Stimulated activated CD4-positive, alpha-beta T cell treated with anti-CD3 and anti-CD28 coated beads, Interleukin-12 subunit alpha, Interleukin-12 subunit beta, amount 100 ng/mL, for 24 hours (primary cell): ENCODE measurements around the gene S100A9.
"Not testable (repeated sequence)": the region's sequence is repeated elsewhere in the genome, so short reads cannot be mapped to it uniquely, and the experiment has no call there.

ENCODE experiments used
- DNase-seq, 2 experiments: peaks; one replicate each; pipeline ENCODE4 v3.0.0-alpha.2; 2020; ENCODE audit warnings: low read depth in 2 of 2

Gene S100A9

DNA sequence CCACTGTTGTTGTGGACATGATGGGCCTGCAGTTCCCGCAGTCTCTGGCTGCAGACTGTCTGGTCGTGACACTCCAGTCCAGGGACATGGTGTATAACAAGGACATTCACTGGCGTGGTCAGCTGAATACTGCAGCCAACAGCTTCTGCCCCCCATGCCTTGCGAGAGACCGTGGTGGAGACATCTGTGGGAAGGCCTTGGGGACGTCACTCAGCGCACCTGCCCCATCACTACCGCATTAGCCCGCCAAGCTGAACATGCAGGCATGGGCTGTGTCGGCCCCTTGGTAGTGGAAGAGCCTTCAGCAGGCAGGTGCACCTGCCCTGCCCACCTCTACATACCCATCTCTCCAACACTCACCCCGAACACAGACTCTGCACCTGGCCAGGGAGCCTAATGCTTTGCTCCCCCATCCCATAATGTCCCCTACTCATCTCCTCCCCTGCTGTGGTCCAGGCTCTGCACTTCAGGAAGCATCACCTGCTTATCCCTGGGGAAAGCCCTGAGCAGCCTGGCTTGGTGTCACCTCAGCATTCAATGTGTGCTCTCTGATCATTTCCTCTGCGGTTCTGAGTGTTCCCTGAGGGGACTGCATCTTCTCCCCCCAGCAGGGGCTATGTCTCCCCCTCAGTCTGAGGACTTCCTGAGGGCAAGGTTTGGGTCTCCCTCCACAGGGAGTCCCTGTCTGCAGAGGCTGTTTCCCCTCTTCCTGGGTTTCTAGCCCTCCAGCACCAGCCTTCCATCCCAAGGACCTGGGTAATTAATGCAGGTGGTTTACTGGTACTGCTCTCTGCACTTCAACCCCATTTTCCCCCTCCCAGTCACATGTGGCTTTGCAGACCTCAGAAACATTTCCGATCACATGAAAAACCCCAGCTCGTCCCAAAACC, 12.2 kb upstream of the S100A9 start:
- no peak for DNase-seq

DNA sequence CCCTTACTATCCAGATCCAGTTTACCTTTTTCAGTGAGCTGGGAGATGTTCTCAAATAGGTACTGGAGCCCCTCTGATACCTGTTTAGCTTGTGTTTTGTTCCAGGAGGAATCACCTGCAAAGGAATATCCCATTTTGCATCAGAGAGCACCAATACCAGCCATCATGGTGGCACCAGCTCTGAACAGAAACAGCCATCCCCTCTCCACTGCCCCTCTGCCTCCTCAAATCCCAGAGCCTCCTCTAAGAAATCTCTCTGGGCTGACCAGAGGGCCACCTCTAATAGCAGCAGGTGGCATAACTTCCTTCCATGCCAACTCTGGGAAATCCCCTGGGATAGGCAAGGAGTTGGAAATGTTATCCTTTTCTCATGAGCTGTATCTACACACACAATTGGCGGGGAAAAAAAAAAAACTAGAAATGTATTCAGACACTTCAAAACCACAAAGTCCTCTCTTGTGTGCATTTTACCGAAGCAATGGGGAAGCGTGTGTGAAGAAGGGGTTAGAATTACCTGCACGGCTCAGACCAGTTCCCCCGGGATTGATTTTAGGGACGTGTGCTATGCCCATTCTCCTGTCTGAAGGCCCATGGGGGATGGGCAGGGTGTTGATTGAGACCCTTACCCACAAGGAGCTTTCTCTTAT, 11.5 kb upstream of the S100A9 start:
- no peak for DNase-seq

DNA sequence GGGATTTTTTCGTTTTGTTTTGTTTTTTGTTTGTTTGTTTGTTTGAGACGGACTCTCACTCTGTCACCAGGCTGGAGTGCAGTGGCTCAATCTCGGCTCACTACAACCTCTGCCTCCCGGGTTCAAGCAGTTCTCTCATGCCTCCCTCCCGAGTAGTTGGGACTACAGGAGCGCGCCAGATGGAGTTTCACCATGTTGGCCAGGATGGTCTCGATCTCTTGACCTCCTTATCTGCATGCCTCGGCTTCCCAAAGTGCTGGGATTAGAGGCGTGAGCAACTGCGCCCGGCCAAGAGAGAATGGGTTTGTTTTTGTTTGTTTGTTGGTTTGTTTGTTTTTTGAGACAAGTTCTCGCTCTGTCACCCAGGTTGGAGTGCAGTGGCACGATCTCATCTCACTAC, 10.6 kb upstream of the S100A9 start:
- DNase-seq = not testable (repeated sequence)

DNA sequence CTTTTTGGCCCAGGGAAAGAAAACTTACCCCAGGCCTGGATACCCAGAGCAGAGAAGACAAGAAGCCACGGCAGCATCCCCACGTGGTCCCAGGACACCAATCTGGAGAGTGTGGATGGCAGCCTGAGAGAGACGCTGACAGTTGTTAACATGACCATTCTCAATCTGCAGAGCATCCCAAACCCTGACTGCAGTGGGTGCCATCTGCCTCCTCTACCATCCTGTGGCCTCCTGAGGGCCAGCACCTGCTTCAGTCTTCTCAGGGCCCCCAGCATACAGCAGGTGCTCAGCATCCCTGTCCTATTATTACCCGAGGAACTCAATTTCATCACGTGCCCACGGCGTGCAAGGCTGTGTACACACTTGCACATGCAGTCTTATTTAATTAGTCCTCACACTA, 9.8 kb upstream of the S100A9 start:
- no peak for DNase-seq

DNA sequence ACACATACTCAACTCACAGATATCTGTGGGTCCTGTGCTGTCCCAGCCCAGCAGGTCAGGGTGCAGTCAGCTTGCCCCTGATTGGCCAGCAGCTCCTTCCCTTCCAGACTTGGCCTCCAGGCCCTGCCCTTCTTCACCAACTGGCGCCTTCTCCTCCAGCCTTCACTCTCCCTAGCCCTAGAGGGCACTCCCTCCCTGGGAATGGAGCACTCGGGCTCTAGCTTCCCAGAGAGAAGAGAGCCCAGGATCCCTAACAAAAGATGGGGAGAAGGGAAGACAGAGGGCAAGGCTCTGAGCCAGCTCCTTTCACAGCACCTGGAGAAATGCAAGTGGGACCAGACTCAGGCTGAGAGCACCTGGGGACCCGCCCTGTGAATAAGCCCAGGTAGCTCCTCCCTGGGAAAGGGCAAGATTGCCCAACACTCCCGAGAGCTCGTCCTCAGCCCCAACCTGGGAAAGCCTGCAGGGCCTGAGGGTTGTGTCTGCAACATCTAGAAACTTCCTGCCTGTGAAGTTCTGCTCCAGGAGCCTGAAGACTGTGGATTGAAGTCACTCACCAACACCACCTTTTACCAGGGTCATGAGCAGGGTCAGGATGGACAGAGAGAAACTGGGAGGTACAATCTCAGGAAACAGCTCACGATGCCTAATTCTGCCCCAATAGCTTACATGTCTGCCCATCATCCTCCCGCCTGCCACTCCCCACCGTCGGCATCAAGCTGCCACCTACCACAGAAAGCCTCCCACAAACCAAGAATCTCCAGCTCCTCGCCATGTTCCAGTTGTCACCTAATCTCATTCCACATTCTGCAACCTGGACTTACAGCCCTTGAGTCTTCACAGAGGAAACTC, 8.9 kb upstream of the S100A9 start, which contains the start of gene PGLYRP4:
Gene PGLYRP4, minus strand, starts transcription at position 331 of the 852 bp plus-strand sequence. CDS start 909 bp downstream, outside the sequence.
- DNase-seq = no peak

DNA sequence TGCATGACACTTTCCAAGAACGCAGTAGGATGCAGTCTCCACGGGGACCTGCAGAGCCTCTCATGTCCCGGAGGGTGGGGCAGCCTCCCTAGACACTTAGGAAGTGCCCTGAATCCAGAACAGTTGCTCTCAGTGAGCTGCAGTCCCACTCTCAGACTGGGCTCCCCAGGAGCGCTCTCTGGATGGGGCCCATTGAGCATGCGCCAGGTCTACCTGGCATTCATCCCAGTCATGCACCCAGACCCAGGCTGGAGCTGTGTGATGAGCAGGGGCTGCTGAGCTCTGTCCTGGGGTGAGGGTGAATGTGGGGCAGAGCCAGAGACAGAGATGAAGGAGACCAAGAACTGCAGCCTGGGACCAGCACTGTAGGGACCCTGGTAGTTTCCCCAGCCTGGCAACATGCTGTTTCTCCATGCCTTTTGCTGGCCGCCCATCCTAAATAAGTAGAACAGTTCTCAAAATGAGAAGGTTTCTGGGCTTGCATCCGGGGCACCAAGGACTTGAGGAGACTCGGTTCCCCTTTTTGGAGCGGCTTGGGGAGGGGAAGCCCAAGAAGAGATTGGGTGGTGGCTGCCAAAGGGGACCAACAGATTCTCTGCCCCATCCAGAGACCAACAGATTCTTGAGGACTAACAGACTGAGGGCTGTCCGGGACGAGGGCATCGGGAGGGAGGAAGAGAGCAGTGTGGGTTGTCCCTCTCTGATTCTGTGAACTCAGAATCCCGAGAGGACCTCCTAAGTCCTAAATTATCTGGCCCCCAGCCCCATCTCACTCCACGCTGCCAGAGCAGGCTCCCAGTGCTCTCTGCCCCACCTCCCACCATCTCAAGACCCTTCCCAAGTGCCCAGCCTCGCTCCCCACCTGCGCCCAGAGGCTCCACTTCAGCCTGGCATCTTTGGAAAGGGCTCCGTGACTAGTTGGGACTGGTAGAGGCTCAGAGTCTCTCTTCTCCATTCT, 8.0 kb upstream of the S100A9 start:
- no peak for DNase-seq

DNA sequence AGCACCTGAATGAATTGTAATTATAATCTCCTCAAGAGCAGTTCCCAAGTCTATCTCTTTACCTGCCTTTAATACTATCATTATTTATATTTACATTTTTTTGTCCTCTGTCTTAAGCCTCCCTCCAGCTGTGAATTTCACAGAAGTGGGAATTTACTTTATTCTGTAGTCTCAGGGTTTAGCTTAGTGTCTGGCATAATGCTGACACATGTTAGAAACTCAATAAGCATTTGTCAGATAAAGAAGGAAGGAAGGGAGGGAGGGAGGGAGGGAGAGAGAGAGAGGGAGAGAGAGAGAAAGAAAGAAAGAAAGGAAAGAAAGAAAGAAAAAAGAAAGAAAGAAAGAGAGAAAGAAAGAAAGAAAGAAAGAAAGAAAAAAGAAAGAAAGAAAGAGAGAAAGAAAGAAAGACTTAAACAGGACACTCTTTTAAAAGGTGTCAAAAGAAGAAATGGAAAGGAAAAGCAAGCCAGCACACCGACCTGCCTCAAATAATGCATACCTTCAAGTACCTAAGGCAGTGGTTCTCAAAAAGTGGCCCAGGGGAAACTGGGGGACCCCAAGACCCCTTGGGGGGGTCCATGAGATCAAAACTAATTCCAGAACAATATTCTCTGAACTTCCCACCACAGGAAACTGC, 7.2 kb upstream of the S100A9 start:
- DNase-seq = no peak

DNA sequence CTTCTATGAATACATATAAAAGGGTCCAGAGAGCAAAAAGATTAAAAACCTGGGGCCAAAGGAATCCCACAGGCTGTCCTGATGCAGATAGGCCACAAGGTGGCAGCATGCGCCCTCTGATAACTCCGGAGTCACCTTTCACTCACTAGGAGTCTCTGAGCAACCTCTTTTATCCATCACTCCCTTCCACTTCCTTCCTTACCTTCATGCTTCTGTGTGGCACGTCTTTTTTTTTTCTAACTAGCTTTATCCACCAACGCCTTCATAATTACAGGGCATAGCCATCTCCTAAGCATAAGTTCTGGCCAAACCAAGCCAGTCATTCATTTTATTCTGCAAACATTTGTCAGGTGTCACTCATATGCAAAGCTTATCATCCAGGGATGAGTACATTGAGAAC, 5.1 kb upstream of the S100A9 start:
- peak; percentile 23 to 54 for DNase-seq

DNA sequence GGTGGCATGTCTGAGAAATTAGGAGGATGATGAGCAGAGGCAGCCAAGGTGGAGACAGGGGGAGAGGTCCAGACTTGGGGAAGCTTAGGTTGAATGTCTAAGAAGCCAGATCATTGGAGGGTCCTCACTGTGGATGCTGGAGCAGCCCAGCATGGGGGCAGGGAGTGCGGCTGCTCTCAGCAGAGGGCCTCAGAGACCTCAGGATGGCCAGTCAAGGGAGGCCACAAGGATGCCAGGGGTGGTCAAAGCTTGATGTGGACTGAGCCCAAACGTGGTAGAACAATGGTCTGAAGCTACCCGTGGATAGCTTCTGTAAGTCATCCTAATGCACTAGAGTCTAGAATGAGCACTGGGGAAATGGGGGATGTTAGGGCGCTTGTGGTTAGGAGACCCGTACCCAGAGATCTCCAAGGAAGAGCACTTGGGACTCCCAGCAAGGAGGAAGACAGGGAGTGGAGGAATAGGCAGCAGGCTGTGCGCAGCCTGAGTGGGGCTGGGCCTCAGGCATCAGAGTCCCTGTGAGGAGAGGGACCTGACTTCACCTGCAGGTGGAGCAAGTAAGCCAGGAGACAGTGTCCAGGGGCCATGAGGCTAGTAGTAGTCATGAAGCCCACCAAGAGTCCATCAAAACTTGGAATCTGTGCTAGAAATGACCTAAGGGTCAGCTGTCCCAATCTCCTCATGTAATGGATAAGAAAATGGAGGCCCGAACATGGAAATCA, 4.3 kb upstream of the S100A9 start:
- DNase-seq = no peak

DNA sequence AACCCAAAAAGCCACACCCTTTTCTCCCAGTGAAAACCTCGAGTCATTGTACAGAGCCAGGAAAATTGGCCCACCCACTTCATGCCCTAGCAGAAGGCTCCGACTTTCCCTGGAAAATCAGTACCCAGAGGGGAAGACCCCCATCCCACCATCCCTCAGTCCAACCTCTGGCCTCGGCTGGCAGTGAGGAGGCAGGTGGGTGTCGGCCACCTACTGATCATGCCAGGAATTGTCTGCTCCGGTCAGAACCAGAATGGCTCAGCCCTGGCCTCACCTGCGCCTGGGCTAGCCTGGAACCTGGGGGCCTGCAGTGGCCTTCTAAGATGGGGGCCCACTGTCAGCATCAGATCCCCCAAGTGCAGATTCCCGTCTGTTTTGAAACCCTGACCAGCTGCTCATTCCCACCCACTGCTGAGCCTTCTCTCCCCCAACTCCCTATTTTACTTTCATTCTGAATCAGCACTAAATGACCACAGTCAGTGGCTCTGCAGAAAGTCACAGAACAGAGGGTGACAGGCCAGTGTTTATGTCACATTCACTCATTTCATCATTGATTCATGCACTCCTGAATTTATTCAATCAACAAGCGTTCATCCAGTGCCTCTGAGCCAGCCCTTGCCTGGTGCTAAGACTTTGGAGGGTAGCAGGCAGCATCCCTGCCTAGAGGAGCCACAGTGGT, 3.0 kb upstream of the S100A9 start:
- no peak for DNase-seq

DNA sequence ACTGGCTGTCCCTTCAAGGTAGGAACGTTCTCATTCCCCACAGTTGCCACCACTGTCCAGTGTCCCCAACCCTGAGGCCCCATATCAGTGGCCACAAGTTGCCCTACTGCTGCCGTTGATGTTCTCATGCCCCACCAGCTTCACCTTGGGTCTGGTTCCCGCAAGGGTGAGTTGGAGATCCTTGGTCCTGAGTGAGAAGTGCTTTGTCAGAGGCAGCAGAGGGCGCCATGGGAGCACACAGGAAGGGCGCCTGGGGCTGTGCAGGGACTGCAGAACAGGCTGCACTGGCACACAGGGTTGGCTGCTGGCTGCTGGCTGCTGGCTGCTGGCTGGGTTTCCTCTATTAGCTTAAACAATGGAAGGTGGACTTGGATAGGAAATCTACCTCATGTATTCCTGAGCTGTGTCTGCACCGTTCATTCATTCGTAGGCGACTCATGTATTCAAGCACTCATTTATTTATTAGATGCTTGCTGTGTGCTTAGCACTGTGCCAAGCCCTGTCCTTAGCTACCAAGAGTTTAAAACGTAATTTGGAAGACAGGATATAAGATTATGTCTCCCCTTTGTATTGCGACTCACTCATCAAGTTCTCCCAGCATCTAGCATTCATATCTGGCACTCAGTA, 2.1 kb upstream of the S100A9 start:
- peak in 1 of 2 experiments; percentile 16 for DNase-seq

DNA sequence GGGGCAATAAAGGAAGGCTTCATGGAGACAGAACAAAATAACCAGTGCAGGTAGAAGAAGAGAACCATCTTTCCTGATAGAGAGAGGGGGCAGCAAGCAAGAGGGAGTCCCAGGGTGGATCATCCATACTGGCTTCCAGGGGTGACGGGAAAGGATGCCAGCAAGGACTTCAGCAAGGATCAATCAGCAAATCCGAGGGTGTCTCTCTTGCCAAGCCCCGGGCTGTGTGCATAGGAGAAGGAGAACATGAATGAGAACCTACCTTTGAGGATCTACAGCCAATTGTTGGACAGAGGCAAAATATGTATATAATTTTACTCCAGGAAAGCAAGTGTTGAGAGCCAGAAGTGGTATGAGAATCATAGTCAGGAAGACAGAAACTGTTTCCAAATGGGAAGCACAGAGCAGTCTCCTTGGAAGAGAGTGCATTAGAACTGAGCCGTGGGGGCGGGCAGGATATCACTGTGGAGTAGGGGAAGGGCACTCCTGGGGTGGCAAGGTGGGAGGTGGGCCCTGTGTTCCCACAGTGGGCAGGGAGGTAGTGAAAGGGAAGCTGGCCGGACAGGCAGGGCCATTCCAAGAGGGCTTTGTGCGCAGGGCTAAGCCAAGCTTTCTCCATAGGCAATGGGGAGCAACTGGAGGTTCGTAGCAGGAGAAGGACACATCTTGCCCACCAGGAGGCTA, 1.1 kb upstream of the S100A9 start:
- no peak for DNase-seq

DNA sequence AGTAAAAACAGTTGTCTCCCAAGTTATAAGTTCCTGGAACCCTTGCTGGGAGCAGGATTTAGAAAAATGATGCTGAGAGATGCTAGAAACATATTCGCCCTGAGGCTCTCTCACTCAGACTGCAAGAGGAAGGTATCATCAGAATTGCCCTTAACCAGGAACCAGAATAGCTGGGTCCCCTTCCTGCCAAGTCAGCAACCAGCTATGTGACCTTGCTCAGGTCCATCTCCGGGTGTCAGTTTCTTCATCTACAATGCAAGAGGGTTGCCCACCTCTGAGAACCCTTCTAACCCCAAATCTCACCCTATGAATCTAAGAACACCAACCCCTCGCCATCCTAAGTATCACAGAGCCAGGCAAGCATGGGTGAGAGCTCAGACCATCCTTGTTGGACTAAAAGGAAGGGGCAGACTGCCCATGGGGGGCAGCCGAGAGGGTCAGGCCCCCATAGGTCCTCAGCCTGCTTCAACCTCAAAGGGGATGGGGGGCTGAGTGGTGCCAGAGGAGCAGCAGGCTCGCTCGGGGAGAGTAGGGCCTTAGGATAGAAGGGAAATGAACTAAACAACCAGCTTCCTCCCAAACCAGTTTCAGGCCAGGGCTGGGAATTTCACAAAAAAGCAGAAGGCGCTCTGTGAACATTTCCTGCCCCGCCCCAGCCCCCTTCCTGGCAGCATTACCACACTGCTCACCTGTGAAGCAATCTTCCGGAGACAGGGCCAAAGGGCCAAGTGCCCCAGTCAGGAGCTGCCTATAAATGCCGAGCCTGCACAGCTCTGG, 390 bp upstream of the S100A9 start:
- no peak for DNase-seq

DNA sequence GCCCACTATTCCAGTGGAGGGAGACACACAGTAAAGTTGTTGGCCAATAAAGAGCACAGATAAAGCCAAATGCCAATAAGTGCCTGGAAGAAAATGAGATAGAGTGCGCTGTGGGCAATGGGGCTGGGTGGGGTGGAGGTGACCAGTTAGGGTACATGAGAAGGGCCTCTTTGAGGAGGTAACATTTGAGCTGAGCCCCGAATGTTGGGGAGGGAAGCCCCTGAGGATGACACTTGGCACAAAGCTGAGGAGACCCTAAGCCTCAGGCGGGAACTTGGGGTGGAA, 979 bp downstream of the S100A9 start:
- no peak for DNase-seq

DNA sequence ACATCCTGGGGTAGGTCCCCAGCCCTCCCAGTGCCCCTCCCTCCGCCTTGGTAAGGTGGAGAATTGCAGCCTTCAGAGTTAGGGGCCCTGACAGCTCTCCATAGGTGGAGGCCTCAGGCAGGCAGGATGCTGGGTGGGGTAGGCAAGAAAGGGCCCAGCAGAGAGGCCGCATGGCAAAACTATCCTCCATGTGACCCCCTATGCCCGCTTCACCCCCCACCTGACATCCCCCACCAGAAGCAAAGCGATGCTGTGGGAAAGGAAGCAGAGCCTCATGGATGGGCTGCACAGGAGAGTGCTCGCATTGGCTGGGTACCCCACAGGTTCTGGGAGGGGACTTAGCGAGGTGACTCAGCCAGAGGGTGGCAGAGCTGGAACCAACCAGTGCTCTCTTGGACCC, 1.6 kb downstream of the S100A9 start:
- DNase-seq = no peak

DNA sequence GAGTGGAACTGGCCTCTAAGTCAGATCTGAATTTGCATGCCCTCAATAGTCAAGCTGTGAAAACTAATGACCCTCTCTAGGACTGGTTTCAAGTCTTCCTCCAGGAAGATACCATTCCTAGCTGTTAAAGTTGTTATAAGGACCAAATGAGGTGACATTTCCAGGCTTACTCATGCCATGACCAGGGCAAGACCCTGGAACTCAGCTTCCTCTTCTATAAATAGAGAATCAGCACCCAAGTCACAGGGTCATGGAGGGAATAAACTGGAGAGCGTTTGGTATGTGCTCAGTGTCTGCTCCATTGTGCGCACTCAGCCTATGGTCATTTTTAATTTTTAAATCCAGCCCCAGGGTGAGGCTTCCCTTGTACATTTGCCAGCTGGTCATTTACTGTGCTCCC, 2.5 kb downstream of the S100A9 start:
- no peak for DNase-seq

DNA sequence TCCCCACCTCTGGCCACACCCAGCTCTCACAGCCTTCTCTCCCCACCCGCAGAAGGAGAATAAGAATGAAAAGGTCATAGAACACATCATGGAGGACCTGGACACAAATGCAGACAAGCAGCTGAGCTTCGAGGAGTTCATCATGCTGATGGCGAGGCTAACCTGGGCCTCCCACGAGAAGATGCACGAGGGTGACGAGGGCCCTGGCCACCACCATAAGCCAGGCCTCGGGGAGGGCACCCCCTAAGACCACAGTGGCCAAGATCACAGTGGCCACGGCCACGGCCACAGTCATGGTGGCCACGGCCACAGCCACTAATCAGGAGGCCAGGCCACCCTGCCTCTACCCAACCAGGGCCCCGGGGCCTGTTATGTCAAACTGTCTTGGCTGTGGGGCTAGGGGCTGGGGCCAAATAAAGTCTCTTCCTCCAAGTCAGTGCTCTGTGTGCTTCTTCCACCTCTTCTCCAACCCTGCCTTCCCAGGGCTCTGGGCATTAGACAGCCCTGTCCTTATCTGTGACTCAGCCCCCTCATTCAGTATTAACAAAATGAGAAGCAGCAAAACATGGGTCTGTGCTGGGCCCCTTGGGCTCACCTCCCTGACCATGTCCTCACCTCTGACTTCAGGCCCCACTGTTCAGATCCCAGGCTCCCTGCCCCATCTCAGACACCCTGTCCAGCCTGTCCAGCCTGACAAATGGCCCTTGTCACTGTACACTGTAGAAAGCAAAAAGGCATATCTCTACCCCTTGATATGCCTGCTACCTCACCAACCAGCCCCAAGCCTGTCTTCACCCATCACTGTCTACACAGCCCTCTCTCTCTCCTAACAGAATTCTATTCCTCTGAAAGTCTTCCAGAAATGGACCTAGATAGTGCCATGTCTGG, 3.2 kb downstream of the S100A9 start:
- DNase-seq = no peak
